Hepatocyte (in vitro differentiated cells): Measurements from ENCODE around the gene TLE7. TPM values are rescaled to one million over a fixed set of nuclear protein-coding genes. Genes with fewer than 3 reads are reported as not detected.

ENCODE experiments used
- DNase-seq: peaks from one replicate; pipeline ENCODE4 v3.0.0-alpha.2; 2016; ENCODE audit warnings: low spot score
- H2AFZ ChIP-seq: fragments of 200-600 bp; sonication (generic); 2 replicates; pipeline ENCODE4 v1.6.0; 2016; ENCODE audit warnings: antibody characterized with exemption, mild to moderate bottlenecking
- H3K27ac ChIP-seq: fragments of 200-600 bp; sonication (generic); 2 replicates; pipeline ENCODE4 v1.5.1; 2016; ENCODE audit warnings: mild to moderate bottlenecking
- H3K27me3 ChIP-seq: fragments of 200-600 bp; sonication (generic); 2 replicates; pipeline ENCODE4 v1.6.1; 2016
- H3K36me3 ChIP-seq: fragments of 200-600 bp; sonication (generic); replicated peaks from 2 replicates; pipeline ENCODE4 v1.5.1; 2016; ENCODE audit warnings: low read depth; ENCODE audit not compliant: insufficient read depth
- H3K4me1 ChIP-seq: fragments of 200-600 bp; sonication (generic); 2 replicates; pipeline ENCODE4 v1.5.1; 2016; ENCODE audit warnings: mild to moderate bottlenecking, moderate library complexity; ENCODE audit not compliant: insufficient read depth
- H3K4me2 ChIP-seq: fragments of 200-600 bp; sonication (generic); 2 replicates; pipeline ENCODE4 v1.6.0; 2016
- H3K4me3 ChIP-seq: fragments of 200-600 bp; sonication (generic); 2 replicates; pipeline ENCODE4 v1.5.1; 2016; ENCODE audit warnings: mild to moderate bottlenecking
- H3K79me2 ChIP-seq: fragments of 200-600 bp; sonication (generic); 2 replicates; pipeline ENCODE4 v1.6.0; 2017; ENCODE audit warnings: mild to moderate bottlenecking
- H3K9me2 ChIP-seq: fragments of 200-600 bp; sonication (generic); replicated peaks from 2 replicates; pipeline ENCODE4 v1.6.0; 2017; ENCODE audit warnings: mild to moderate bottlenecking; ENCODE audit not compliant: insufficient read depth
- H3K9me3 ChIP-seq: fragments of 200-600 bp; sonication (generic); 2 replicates; pipeline ENCODE4 v1.5.1; 2016; ENCODE audit warnings: low read depth, mild to moderate bottlenecking
- H4K20me1 ChIP-seq: fragments of 200-600 bp; sonication (generic); 2 replicates; pipeline ENCODE4 v1.6.0; 2016; ENCODE audit warnings: mild to moderate bottlenecking; ENCODE audit not compliant: insufficient read depth, poor library complexity, severe bottlenecking
- EZH2 ChIP-seq: fragments of 200-600 bp; sonication (generic); IDR thresholded peaks from 2 replicates; pipeline ENCODE4 v1.6.1; 2016; ENCODE audit warnings: antibody characterized with exemption, mild to moderate bottlenecking, borderline replicate concordance
- EZH2phosphoT487 ChIP-seq: fragments of 200-600 bp; sonication (generic); IDR thresholded peaks from one replicate; pipeline ENCODE4 v1.6.1; 2018; ENCODE audit warnings: antibody characterized with exemption, mild to moderate bottlenecking, low read depth, moderate library complexity; ENCODE audit not compliant: unreplicated experiment, severe bottlenecking
- WGBS: methylation state at CpG from one replicate; pipeline ENCODE4 v1.1.6; 2016; ENCODE audit warnings: low lambda C conversion rate; ENCODE audit errors: missing lambda C conversion rate; 5-methylcytosine and 5-hydroxymethylcytosine counted together
- polyA plus RNA-seq: library from polyadenylated mRNA; unstranded; fragments of >200 nt; fragmentation: Nextera tagmentation; extraction: Ambion mirVana; gene quantifications from 2 replicates; pipeline ENCODE4 v1.2.1, GENCODE V29; 2016
- total RNA-seq: library from RNA; depleted of rRNA; stranded (reverse); fragments of >200 nt; gene quantifications from 2 replicates; pipeline ENCODE4 v1.2.3, GENCODE V29; 2014
- TF ChIP-seq, protein P1 (sequence below): fragments of 200-600 bp; sonication (generic); IDR thresholded peaks from 2 replicates; pipeline ENCODE4 v1.5.1; 2016; ENCODE audit warnings: antibody characterized with exemption, mild to moderate bottlenecking; ENCODE audit not compliant: poor library complexity

The TLE7 gene
- total and polyA plus RNA-seq, 2 experiments from 2014 or later = not detected

DNA sequence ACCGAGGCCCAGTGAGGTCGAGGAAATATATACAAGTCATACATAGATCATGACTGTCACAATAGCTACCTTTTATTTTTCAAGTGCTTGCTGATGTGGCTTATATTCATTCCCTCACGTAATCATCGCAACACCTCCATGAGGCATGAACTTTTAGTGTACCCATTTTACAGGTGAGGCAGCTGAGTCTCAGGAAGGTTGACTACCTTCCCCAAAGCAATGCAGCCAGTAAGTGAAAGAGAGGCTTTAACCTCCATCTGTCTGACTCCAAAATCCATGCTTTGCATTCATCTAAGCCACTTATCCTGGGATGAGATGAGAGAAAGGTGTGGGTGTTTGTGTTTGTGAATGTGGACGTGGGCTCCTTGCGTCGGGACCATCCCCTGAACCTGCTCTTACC, 52.5 kb downstream of the TLE7 start:
- no peak for DNase-seq
- H3K27ac ChIP-seq = no peak overlapping the region
- 85% methylated on average over 7 of the region's 7 CpGs for WGBS
- no peak overlapping the region for H3K4me2 ChIP-seq
- no peaks in the 10 kb centered on the region for H4K20me1 ChIP-seq
- H3K4me1 ChIP-seq = no peaks in the 10 kb centered on the region
- H3K4me3 ChIP-seq = no peak overlapping the region
- peaks cover 4% of the 10 kb centered on the region for H3K27me3 ChIP-seq
- no peak for TF ChIP-seq EZH2phosphoT487
- TF ChIP-seq EZH2 = no peak
- TF ChIP-seq, protein P1, sequence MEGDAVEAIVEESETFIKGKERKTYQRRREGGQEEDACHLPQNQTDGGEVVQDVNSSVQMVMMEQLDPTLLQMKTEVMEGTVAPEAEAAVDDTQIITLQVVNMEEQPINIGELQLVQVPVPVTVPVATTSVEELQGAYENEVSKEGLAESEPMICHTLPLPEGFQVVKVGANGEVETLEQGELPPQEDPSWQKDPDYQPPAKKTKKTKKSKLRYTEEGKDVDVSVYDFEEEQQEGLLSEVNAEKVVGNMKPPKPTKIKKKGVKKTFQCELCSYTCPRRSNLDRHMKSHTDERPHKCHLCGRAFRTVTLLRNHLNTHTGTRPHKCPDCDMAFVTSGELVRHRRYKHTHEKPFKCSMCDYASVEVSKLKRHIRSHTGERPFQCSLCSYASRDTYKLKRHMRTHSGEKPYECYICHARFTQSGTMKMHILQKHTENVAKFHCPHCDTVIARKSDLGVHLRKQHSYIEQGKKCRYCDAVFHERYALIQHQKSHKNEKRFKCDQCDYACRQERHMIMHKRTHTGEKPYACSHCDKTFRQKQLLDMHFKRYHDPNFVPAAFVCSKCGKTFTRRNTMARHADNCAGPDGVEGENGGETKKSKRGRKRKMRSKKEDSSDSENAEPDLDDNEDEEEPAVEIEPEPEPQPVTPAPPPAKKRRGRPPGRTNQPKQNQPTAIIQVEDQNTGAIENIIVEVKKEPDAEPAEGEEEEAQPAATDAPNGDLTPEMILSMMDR = no peak
- H3K9me3 ChIP-seq = no peaks in the 10 kb centered on the region
- no peaks in the 10 kb centered on the region for H3K9me2 ChIP-seq
- no peak overlapping the region for H2AFZ ChIP-seq
- H3K36me3 ChIP-seq = no peaks in the 10 kb centered on the region
- H3K79me2 ChIP-seq = no peaks in the 10 kb centered on the region

DNA sequence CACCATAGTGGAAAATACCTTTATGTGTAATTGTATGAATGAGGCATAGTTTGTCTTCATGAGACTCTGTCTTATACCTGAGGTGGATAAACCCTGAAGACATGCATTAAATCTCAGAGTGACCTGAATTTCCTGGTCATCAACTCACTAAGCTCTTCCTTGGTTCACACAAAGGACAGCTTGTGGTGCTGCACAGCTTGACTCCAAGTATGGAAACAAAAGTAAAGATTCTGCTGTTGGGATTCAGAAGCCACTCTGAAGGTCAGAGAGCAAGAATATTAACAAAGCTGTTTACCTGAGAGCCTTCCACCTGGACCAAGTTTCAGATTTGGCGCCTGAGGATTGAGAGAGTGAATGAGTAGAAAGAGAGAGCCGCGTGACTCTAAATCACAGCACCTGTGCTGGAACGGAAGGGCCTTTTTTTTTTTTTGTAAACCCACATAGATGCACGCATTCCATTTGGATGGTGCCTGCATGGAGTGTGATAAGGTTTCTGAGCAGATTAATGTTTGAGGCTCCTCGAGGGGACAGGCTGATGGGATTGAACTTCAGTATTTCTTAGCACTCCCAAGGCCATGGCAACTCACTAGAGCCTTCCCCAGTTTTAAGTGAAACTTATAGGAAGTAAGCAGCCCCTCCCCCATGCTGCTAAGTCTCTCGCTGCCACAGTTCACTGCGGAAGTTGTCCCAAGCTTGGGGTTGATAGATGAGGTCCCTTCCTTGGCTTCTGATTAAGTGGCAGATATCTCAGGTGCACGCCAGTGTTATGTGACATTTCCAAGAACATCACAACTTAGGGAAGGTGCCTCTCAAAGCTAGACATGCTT, 54.6 kb downstream of the TLE7 start:
- Histone ChIP-seq H3K4me2 (no peak overlapping the region), H3K9me3 (no peaks in the 10 kb centered on the region), H3K79me2 (no peaks in the 10 kb centered on the region), H3K4me3 (no peak overlapping the region), H3K9me2 (no peaks in the 10 kb centered on the region), H2AFZ (no peak overlapping the region), H3K36me3 (no peaks in the 10 kb centered on the region), H3K27ac (no peak overlapping the region), H3K27me3 (peaks cover 4% of the 10 kb centered on the region), H3K4me1 (no peaks in the 10 kb centered on the region), H4K20me1 (no peaks in the 10 kb centered on the region)
- TF ChIP-seq EZH2phosphoT487 = no peak
- TF ChIP-seq EZH2 = no peak
- TF ChIP-seq, protein P1 = no peak
- no peak for DNase-seq
- WGBS = 30% methylated on average over 9 of the region's 9 CpGs

DNA sequence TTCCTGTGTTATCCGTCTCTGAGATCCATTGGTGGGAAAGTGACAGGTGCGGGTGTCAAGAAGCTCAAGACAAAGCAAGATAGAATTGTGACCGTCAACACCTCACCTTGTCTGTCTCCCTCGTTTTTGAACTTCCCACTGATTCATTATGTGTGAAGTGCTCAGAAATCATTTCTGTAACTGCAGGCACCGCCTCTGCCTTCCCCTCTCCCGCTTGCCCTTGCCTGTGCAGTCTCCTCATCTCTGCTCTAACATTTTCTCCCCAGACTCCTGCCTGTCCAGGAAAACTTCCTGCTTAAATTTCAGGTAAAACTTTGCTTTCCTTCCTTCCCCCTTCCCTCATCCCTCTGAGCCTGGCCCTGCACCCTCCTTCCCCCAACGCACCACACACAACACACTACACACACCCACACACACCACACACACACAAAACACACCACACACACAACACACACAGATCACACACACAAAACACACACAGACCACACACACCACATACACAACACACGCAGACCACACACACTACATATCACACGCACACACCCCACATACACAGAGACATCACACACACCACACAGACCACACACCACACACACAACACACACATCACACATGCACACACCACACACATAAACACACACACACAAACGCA, 57.7 kb downstream of the TLE7 start:
- 80% methylated on average over 10 of the region's 10 CpGs for WGBS
- Histone ChIP-seq H3K27ac (no peak overlapping the region), H3K36me3 (no peaks in the 10 kb centered on the region), H3K9me3 (no peaks in the 10 kb centered on the region), H3K9me2 (no peaks in the 10 kb centered on the region), H3K79me2 (no peaks in the 10 kb centered on the region), H3K4me1 (no peaks in the 10 kb centered on the region), H4K20me1 (no peaks in the 10 kb centered on the region), H3K4me2 (no peak overlapping the region), H3K4me3 (no peak overlapping the region), H3K27me3 (peaks cover 4% of the 10 kb centered on the region), H2AFZ (no peak overlapping the region)
- no peak for DNase-seq
- no peak for TF ChIP-seq EZH2
- TF ChIP-seq, protein P1 = no peak
- no peak for TF ChIP-seq EZH2phosphoT487
